B cell (primary cell): ENCODE measurements around the gene ISL2. TPM values are rescaled to one million over a fixed set of nuclear protein-coding genes. Genes with fewer than 3 reads are reported as not detected.
"Not testable (repeated sequence)": the region's sequence is repeated elsewhere in the genome, so short reads cannot be mapped to it uniquely, and the experiment has no call there.

Experiments
- ATAC-seq: fragments of 200-7000 bp; cut with Tn5 transposase; one replicate; pipeline ENCODE4 v1.10.0; 2021; ENCODE audit warnings: low read depth, mild to moderate bottlenecking, moderate number of reproducible peaks, moderate library complexity
- CTCF ChIA-PET: fragments of 350-600 bp; sonication (Branson Sonifier 250); formaldehyde crosslinking; loops from one replicate; lab custom pipeline; 2021; ENCODE audit warnings: antibody characterized with exemption, inconsistent platforms; lab: Charles Lee
- POLR2A ChIA-PET: fragments of 350-600 bp; sonication (Branson Sonifier 250); formaldehyde crosslinking; loops from one replicate; lab custom pipeline; 2021; ENCODE audit warnings: antibody characterized with exemption; lab: Charles Lee
- DNase-seq: peaks from one replicate; pipeline ENCODE4 v3.0.0; 2013
- H2AFZ ChIP-seq: 2 replicates; pipeline ENCODE4 v1.6.1; 2012; ENCODE audit warnings: mild to moderate bottlenecking, low read depth, low read length; ENCODE audit not compliant: insufficient read depth, poor library complexity, severe bottlenecking
- H3K27ac ChIP-seq, 2 donors: 1 replicate in 1 of 2; 2 replicates in 1 of 2; pipeline ENCODE4 v1.5.1; 2012 to 2013; ENCODE audit warnings: low read length in 2 of 2, mild to moderate bottlenecking in 2 of 2, moderate library complexity in 1 of 2
- H3K27me3 ChIP-seq, 4 experiments: fragments of 200-600 bp in 1 of 4; sonication (generic) in 1 of 4; replicated peaks in 1 of 4; 1 replicate in 2 of 4; 2 replicates in 2 of 4; pipeline versions ENCODE4 v1.6.1 to v1.7.0; 2013 to 2016; ENCODE audit warnings: low read length in 3 of 4, mild to moderate bottlenecking in 2 of 4, mixed read lengths in 1 of 4, moderate library complexity in 1 of 4; ENCODE audit not compliant: insufficient read depth in 4 of 4, control insufficient read depth in 3 of 4; ENCODE audit errors: control extremely low read depth in 1 of 4
- H3K36me3 ChIP-seq, 2 experiments: replicated peaks in 1 of 2; 1 replicate in 1 of 2; 2 replicates in 1 of 2; pipeline versions ENCODE4 v1.6.1 to v1.7.1; 2013; ENCODE audit warnings: low read length in 1 of 2; ENCODE audit not compliant: insufficient read depth in 2 of 2, control insufficient read depth in 1 of 2; ENCODE audit errors: control extremely low read depth in 1 of 2, extremely low read depth in 1 of 2
- H3K4me1 ChIP-seq, 2 donors: fragments of 200-600 bp in 1 of 2; sonication (generic) in 1 of 2; 1 replicate in 1 of 2; 2 replicates in 1 of 2; pipeline versions ENCODE4 v1.5.1 to v1.6.1; 2013 to 2017; ENCODE audit warnings: low read length in 2 of 2; ENCODE audit not compliant: control insufficient read depth in 2 of 2, insufficient read depth in 2 of 2
- H3K4me2 ChIP-seq: replicated peaks from 2 replicates; pipeline ENCODE3; 2012; ENCODE audit warnings: mild to moderate bottlenecking, low read depth, low read length; ENCODE audit not compliant: poor library complexity, severe bottlenecking
- H3K4me3 ChIP-seq, 5 experiments: fragments of 200-600 bp in 1 of 5; sonication (generic) in 1 of 5; 1 replicate in 3 of 5; 2 replicates in 2 of 5; pipeline versions ENCODE4 v1.5.1 to v1.7.0; 2011 to 2016; ENCODE audit warnings: low read length in 4 of 5, mild to moderate bottlenecking in 4 of 5, low read depth in 2 of 5, control low read depth in 1 of 5, moderate library complexity in 1 of 5; ENCODE audit not compliant: insufficient read depth in 1 of 5; ENCODE audit errors: control extremely low read depth in 1 of 5, extremely low read depth in 1 of 5
- H3K79me2 ChIP-seq: fragments of 200-600 bp; sonication (generic); one replicate; pipeline ENCODE4 v1.6.0; 2016; ENCODE audit warnings: low read length; ENCODE audit not compliant: control insufficient read depth, insufficient read depth
- H3K9ac ChIP-seq: fragments of 200-600 bp; sonication (generic); 2 replicates; pipeline ENCODE4 v1.6.1; 2017; ENCODE audit warnings: mild to moderate bottlenecking, low read length, moderate library complexity
- H3K9me3 ChIP-seq, 3 donors: one replicate each; pipeline versions ENCODE4 v1.6.1 to v1.7.1; 2013; ENCODE audit warnings: low read length in 2 of 3; ENCODE audit not compliant: control insufficient read depth in 2 of 3, insufficient read depth in 1 of 3; ENCODE audit errors: control extremely low read depth in 1 of 3
- H4K20me1 ChIP-seq: 2 replicates; pipeline ENCODE4 v1.6.0; 2012; ENCODE audit warnings: mild to moderate bottlenecking, low read length; ENCODE audit not compliant: insufficient read depth, control insufficient read depth, poor library complexity, severe bottlenecking
- H3K27ac Mint-ChIP-seq: one replicate; pipeline ENCODE4 v1.8.0; 2021; ENCODE audit warnings: mixed read lengths
- H3K27me3 Mint-ChIP-seq: one replicate; pipeline ENCODE4 v1.8.0; 2021; ENCODE audit warnings: mixed read lengths
- H3K4me1 Mint-ChIP-seq: one replicate; pipeline ENCODE4 v1.8.0; 2021; ENCODE audit warnings: mixed read lengths
- H3K4me3 Mint-ChIP-seq: one replicate; pipeline ENCODE4 v1.8.0; 2021; ENCODE audit warnings: mixed read lengths
- H3K9me3 Mint-ChIP-seq: one replicate; pipeline ENCODE4 v1.8.0; 2022; ENCODE audit warnings: mixed read lengths; ENCODE audit not compliant: insufficient read depth
- EZH2 ChIP-seq: IDR thresholded peaks from 2 replicates; pipeline ENCODE4 v1.6.1; 2012; ENCODE audit warnings: borderline replicate concordance, low read depth, mild to moderate bottlenecking, moderate library complexity, low read length; ENCODE audit not compliant: insufficient read depth, poor library complexity, severe bottlenecking
- WGBS: methylation state at CpG from one replicate; pipeline ENCODE4 v1.1.5; 2013; ENCODE audit warnings: missing lambda C conversion rate; ENCODE audit not compliant: insufficient coverage; 5-methylcytosine and 5-hydroxymethylcytosine counted together
- intact Hi-C: fragments of 100-400 bp; cut with micrococcal nuclease; formaldehyde crosslinking; loops from one replicate; pipeline ENCODE4 v1.10.0; 2022
- polyA plus RNA-seq: library from polyadenylated mRNA; depleted of rRNA; stranded (reverse); fragments of >200 nt; gene quantifications from 2 replicates; pipeline ENCODE4 v1.2.3, GENCODE V29; 2012
- total RNA-seq, 2 donors: library from RNA; stranded (reverse); fragments of 120-200 nt in 1 of 2; gene quantifications; 1 replicate in 1 of 2; 2 replicates in 1 of 2; pipeline versions ENCODE4 v1.2.3 to v1.2.4, GENCODE V29; 2013 to 2022
- TF ChIP-seq, protein P1 (sequence below): fragments of 200-600 bp; IDR thresholded peaks from one replicate; pipeline ENCODE4 v1.8.0; 2022; ENCODE audit warnings: antibody characterized with exemption, mild to moderate bottlenecking

The ISL2 gene
- total and polyA plus RNA-seq, 2 donors (not counting 1 experiment from before 2014, with no cell fraction given) = 0.59 to 1.8 TPM

GRCh38 chr15:76289582-76289981, 47.0 kb upstream of the ISL2 start:
- peaks cover under 1% of the 10 kb centered on the region for H3K79me2 ChIP-seq
- WGBS = 100% methylated on average over 1 of the region's 3 CpGs
- no peak overlapping the region for H2AFZ ChIP-seq
- H3K9ac ChIP-seq = no peak overlapping the region
- no peaks in the 10 kb centered on the region for H3K27me3 Mint-ChIP-seq
- peaks cover 11% of the 10 kb centered on the region for H3K4me1 Mint-ChIP-seq
- no peak overlapping the region for H3K4me2 ChIP-seq
- H3K36me3 ChIP-seq = peaks cover 8 to 11% of the 10 kb centered on the region in 2 experiments
- H3K4me3 ChIP-seq = no peak overlapping the region
- POLR2A ChIA-PET = no interaction called here
- no peak overlapping the region for H3K4me3 Mint-ChIP-seq
- no peak overlapping the region for H3K27ac Mint-ChIP-seq
- peaks cover 0 to 7% of the 10 kb centered on the region in 2 donors for H3K4me1 ChIP-seq
- TF ChIP-seq, protein P1, sequence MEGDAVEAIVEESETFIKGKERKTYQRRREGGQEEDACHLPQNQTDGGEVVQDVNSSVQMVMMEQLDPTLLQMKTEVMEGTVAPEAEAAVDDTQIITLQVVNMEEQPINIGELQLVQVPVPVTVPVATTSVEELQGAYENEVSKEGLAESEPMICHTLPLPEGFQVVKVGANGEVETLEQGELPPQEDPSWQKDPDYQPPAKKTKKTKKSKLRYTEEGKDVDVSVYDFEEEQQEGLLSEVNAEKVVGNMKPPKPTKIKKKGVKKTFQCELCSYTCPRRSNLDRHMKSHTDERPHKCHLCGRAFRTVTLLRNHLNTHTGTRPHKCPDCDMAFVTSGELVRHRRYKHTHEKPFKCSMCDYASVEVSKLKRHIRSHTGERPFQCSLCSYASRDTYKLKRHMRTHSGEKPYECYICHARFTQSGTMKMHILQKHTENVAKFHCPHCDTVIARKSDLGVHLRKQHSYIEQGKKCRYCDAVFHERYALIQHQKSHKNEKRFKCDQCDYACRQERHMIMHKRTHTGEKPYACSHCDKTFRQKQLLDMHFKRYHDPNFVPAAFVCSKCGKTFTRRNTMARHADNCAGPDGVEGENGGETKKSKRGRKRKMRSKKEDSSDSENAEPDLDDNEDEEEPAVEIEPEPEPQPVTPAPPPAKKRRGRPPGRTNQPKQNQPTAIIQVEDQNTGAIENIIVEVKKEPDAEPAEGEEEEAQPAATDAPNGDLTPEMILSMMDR = no peak
- H3K27ac ChIP-seq = no peak overlapping the region
- ATAC-seq (no peak), DNase-seq (no peak)
- H3K27me3 ChIP-seq = no peaks in the 10 kb centered on the region
- CTCF ChIA-PET = interaction anchor here (1.2 to 1.8 kb wide), 2 partner anchors 41 to 98 kb away, joined by 4 read pairs; no protein-coding TSS in a partner anchor
- no peaks in the 10 kb centered on the region for H3K9me3 ChIP-seq
- intact Hi-C loops = loop anchor here (10.0 kb wide), 1 partner anchor 55 kb away; no protein-coding TSS in a partner anchor
- H4K20me1 ChIP-seq = peaks cover 11% of the 10 kb centered on the region
- H3K9me3 Mint-ChIP-seq = no peaks in the 10 kb centered on the region

- Histone ChIP-seq H3K27ac (no peak overlapping the region), H4K20me1 (peaks cover 18% of the 10 kb centered on the region), H3K4me3 (no peak overlapping the region), H3K79me2 (peaks cover 24% of the 10 kb centered on the region), H3K27me3 (no peaks in the 10 kb centered on the region), H3K4me2 (no peak overlapping the region), H3K9ac (no peak overlapping the region), H2AFZ (no peak overlapping the region), H3K36me3 (peaks cover 6 to 8% of the 10 kb centered on the region in 2 experiments), H3K9me3 (no peaks in the 10 kb centered on the region), H3K4me1 (no peaks in the 10 kb centered on the region)
- Mint-ChIP-seq H3K27me3 (no peaks in the 10 kb centered on the region), H3K4me1 (peaks cover 16% of the 10 kb centered on the region), H3K27ac (no peak overlapping the region), H3K4me3 (no peak overlapping the region), H3K9me3 (no peaks in the 10 kb centered on the region)
- CTCF ChIA-PET = no interaction called here
- DNase-seq (no peak), ATAC-seq (no peak)
- no CpG with 5 or more reads among the region's 1 CpG for WGBS
- TF ChIP-seq, protein P1 = no peak
- TF ChIP-seq EZH2 = no peak
- intact Hi-C loops = no loop called here
- POLR2A ChIA-PET = no interaction called here
Measured at GRCh38 chr15:76293361-76293760, 43.2 kb upstream of the ISL2 start.

GRCh38 chr15:76294463-76294862, 42.1 kb upstream of the ISL2 start:
- H4K20me1 ChIP-seq = peaks cover 28% of the 10 kb centered on the region
- H3K9ac ChIP-seq, H3K4me3 ChIP-seq, H2AFZ ChIP-seq, H3K27me3 ChIP-seq, H3K4me1 ChIP-seq, POLR2A ChIA-PET, H3K9me3 Mint-ChIP-seq, DNase-seq, ATAC-seq, H3K27ac ChIP-seq, H3K4me2 ChIP-seq, H3K4me3 Mint-ChIP-seq, intact Hi-C loops, H3K36me3 ChIP-seq, H3K27me3 Mint-ChIP-seq, CTCF ChIA-PET, H3K27ac Mint-ChIP-seq, H3K9me3 ChIP-seq: not testable (repeated sequence)
- peaks cover 19% of the 10 kb centered on the region for H3K4me1 Mint-ChIP-seq
- H3K79me2 ChIP-seq = peaks cover 34% of the 10 kb centered on the region
- WGBS = no CpG with 5 or more reads among the region's 1 CpG
